ENCODE measurements around the gene MDC1.

MDC1 gene

GRCh38 chr6:30748851-30749540 lies 31.9 kb upstream of the MDC1 start:
- no peak for DNase-seq

DNA sequence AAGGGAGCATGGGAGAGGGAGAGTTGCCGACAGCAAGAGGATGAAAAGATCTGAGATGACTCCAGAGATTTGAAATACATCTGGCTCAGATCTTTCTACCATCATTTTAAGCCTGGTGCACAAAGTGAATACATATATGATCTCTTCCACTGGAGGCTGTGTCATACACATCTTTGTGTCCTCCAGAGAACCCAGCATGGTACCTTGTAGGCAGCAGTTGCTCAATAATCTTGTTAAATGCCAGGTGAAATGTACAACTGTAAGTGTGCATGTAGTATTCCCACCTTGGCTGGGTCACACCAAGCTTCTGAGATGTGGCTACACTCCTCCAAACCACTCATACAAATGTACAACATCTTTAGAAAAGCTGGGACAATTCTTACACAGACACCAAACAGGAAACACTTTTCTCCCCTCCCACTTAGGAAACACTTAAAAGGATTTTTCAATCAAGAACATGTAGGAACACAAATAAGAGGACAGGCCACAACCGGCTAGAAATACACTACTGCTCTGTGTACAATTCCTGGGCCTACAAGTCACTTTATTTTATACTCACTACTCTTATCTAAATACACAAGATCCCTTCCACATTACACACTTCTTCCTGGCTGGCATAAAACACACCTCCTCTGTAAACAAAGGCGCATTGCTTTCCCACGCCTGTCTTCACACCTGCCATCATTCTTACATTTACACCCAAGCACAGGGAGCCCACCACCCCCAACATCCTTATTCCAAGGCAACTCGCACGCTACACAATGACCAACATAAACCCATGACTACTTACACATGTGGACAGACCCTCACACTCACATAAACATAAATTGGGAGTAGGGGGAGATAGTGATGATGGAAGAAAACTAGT lies 31.1 kb upstream of the MDC1 start:
- no peak for DNase-seq

- no peak for DNase-seq
These were observed 30.2 kb upstream of the MDC1 start for GRCh38 chr6:30747300-30747687.

DNA sequence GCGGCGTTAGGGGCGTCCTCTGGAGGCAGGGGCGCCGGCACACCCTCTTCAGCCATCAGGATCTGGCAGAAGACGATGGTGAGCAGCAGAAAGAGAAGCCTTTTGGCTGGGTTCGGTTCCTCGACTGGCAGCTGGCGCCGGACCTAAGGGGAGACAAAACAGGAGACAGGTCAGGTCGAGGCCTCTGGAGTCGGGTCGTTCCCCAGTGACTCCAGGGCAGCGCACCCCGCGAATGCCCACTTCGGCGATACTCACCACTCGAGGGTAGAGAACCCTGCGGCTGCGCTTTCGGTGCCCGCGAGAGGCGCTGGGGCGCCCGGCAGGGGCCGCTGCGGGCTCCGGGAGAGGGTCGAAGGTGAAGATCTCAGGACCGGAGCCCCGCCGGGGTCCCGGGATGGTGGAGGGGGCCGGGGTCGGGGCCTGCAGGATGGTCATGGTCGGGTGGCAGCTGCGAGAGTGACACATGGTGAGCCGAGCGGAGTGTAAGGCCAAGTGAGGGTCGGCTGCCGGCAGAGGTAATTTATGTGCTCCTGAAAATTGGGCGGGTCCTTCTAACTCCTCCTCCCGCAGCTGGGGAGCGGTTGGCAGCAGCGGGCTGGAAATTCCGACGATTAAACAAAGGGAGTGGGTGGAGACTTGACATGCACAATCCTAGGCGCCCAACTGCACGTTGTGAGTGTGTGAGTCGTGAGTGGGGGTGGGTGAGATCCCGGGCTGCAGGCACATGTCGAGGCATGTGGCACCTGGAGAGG lies 27.1 kb upstream of the MDC1 start, which contains the start of gene IER3:
IER3 (minus strand) TSS at position 494 of the 752 bp plus-strand sequence; CDS start at position 465, 29 bp downstream.
- peak in 53 of 56 donors; percentile 26 to 82 (median 61) for DNase-seq

DNA sequence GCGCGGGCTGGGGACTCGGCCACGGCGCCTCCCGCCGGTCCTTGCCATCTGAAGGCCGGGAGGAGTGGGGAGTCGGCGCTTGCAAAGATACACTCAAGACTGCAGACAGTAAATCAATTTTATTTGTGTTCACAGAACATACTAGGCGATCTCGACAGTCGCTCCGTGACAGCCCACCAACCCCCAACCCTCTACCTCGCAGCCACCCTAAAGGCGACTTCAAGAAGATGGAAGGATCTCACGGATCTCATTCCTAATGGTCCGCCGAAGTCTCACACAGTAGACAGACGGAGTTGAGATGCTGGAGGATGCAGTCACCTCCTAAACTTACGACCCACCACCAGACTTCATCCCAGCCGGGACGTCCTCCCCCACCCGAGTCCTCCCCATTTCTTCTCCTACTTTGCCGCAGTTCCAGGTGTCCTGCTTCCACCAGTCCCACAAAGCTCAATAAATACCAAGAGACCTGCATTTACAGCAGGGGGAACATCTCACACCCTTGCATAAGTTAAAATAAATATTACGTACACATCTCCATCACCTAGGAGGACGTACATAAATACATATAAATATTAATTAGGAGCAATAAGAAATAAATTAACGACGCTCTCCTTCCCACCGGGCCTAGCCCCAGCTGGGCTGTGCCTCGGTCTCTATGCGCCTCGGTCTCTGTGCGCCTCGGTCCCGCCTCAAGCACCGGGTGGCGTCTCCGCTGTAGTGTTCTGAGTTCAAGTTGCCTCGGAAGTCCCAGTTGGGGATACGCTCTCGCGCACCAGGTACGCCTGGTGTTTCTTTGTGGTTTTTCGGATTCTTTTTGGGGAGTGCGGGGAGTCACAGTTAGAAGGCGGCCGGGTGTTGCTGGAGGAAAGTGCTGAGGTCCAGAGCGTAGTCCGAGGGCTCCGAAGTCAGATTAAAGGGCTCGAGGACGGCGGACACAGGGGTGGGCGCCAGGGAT lies 26.3 kb upstream of the MDC1 start:
- peak in 4 of 56 donors; percentile 31 to 46 (median 38) for DNase-seq

GRCh38 chr6:30742316-30743098 lies 25.4 kb upstream of the MDC1 start, which contains the start of gene FLOT1:
Gene FLOT1, minus strand, starts transcription at chr6:30742687. Its CDS starts 498 bp downstream, at chr6:30742189.
- peak; percentile 15 to 96 (median 83) for DNase-seq

DNA sequence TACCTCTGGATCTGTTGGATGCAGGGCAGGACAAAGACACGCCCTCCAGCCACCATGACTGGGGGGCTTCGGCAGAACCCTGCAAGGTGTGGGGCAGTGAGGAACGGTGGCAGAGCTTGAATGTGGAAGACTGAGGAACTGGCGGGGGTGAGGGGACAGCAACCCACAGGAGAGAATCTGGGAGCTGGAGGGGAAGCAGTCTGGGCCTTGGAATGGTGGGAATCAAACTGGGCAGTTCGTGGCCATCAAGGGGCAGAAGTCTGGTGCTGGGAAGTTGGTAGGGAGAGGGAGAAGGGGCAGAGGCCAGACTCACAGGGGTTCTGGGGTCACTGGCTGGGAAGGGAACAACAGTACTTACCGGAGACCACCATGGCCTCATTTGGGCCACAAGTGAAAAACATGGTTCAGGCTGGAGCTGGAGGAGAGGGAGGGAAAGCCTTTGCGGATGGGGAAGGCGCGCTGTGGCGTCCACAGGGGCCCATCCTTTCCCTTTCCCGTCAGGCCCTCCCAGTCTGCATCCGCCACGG lies 24.8 kb upstream of the MDC1 start:
- peak in 2 of 56 donors; percentile 35 to 44 for DNase-seq

DNA sequence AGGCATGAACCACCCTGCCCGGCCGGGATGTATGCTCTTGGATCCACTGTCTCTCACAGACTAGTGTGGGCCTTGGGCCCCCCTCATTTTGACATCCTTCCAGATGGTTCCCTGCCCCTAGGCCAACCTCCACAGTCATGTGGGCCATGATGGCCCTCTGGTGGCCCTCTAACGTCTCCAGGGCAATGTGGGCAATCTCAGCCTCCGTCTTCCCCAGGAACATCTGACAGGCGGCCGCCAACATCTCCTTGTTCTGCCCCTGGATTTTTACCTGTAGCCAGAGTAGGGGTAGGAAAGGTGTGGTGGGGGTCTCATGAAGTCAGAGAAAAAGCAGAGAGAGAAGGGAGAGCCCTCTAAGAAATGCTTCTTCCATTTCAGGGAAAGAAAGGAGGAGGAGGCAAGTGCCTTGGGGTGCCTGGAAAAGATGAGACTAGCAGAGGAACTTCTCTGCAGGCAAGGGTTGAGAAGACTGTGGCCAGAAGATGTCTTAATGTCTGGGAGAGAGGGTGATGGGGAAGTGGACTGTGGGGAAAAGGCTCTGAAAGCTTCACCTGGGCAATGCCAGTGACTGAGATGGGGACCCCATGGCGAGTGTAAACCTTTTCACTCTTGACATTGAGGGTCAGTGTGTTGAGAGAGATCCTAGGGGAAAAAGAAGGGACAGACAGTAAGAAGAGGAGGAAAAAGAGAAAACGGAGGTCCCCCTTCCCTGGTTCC lies 24.1 kb upstream of the MDC1 start:
- no peak for DNase-seq

- DNase-seq, result no peak
These were observed 23.4 kb upstream of the MDC1 start for GRCh38 chr6:30740540-30740870.

DNA sequence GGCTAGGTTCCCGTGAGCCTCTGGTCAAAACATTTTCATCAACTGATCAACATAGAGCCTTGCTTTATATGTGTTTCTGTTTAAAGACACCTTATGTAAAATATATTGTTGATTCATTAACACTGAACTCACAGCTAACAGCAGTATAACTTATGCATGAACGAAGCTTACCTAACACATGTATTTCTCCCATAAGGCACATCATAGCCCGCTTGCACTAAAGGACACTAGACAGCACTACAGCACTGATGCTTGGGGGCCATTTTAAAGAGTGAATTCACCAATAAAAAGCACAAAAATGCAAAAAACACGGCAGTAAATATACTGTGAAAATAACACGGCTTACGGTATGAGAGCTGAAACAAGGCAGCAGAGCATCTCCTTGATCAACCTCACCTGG lies 21.5 kb upstream of the MDC1 start:
- no peak for DNase-seq

DNA sequence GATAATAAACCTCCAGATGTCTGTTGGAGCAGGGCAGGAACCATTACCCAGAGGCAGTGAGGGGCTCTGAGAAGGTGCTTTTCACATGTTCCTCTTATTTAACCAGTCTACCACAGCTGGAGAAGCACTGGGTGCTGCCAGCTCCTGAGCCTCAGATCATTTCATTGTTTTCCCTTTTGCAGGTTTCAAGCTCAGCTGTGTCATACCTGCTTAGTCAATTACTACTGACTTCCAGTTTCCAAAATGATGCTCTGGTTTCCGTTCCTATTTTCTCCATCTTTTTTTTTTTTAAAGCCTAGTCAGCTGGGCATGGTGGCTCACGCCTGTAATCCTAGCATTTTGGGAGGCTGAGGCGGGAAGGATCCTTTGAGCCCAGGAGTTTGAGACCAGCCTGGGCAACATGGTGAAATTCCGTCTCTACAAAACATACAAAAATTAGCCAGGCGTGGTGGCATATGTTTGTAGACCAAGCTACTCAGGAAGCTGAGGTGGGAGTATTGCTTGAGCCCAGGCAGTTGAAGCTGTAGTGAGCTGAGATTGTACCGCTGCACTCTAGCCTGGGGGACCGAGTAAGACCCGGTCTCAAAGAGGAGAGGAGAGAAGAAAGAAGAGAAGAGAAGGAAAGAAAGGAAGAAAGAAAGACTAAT lies 18.7 kb upstream of the MDC1 start:
- no peak for DNase-seq

- DNase-seq, result no peak
These were observed 15.3 kb upstream of the MDC1 start for GRCh38 chr6:30732237-30732943.

GRCh38 chr6:30730601-30731435 lies 13.7 kb upstream of the MDC1 start:
- DNase-seq, result peak in 37 of 56 donors; percentile 5 to 76 (median 39)

DNA sequence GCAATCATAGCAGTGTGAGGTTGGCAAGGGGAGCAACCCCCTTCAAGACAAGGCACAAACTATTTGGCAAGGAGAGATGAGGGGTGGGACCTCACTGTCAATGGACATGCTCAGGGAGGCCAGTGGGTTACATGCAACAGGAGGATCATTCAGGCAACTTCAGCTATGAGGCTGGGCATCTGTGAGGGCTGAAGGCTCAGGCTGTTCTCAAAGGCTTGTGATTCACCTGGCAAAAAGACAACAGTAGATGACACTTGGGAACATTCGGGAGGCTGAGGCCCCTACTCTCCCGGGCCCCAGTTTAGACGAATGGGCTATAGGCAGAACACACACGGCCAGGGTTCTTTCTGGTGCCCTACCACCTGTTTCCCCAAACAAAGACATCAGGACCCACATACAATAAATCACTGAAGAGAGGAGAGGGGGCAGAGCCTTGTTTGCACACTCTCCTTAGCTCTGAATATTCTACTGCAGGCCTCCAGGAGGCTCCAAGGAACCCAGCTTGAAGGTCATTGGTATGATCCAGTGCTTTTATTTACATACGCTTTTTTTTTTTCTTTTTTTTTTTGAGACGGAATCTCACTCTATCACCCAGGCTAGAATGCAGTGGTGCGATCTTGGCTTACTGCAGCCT lies 11.0 kb upstream of the MDC1 start:
- DNase-seq, result no peak

DNA sequence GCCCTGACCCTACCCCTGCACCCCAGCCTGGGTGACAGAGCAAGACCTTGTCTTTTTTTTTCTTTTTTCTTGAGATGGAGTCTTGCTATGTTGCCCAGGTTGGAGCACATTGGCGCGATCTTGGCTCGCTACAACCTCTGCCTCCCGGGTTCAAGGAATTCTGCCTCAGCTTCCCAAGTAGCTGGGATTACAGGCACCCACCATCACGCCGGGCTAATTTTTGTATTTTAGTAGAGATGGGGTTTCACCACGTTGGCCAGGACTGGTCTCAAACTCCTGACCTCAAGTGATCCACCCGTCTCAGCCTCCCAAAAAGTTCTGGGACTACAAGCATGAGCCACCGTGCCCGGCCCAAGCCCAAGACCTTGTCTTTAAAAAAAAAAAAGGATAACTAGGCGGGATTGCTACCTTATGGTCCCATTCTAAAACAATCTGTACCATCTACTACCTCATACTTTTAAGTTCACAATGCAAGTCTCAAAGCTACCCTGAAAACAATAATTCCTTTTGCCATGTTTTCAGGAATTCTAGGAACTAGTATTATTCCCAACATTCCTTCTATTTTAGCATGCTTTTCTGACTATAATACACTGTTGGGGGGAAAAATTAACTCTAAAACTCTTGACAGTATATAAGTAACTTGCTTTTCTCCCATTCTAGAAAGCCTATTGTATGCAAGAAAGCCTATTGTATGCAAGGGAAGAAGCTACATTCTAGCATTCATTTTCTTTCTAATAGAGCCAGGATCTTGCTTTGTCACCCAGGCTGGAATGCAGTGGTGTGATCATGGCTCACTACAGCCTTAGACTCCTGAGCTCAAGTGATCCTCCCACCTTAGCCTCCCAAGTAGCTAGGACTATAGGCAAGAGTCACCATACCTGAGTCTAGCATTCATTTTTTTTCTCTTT lies 9.7 kb upstream of the MDC1 start:
- no peak for DNase-seq

All from nucleus accumbens (tissue), 56 donors.